Mesenchymal stem cell (in vitro differentiated cells and primary cell): ENCODE measurements around the gene TAS2R41.

Experiments
- DNase-seq: peaks from one replicate; pipeline ENCODE4 v3.0.0-alpha.2; 2013
- H2AFZ ChIP-seq: one replicate; pipeline ENCODE4 v1.6.1; 2013; ENCODE audit warnings: low read depth, mild to moderate bottlenecking, control low read depth, inconsistent platforms, low read length, moderate library complexity
- H2AK5ac ChIP-seq: 2 replicates; pipeline ENCODE4 v1.6.1; 2013; ENCODE audit warnings: low read length, moderate library complexity, mild to moderate bottlenecking, inconsistent platforms; ENCODE audit not compliant: severe bottlenecking
- H2BK120ac ChIP-seq: one replicate; pipeline ENCODE4 v1.6.1; 2013; ENCODE audit warnings: low read depth, mild to moderate bottlenecking, inconsistent platforms, low read length, moderate library complexity
- H2BK12ac ChIP-seq, 2 experiments: one replicate each; pipeline ENCODE4 v1.6.1; 2013; ENCODE audit warnings: inconsistent platforms in 2 of 2, low read length in 2 of 2, mild to moderate bottlenecking in 2 of 2, moderate library complexity in 2 of 2, control low read depth in 1 of 2
- H2BK15ac ChIP-seq: one replicate; pipeline ENCODE4 v1.6.1; 2013; ENCODE audit warnings: mild to moderate bottlenecking, low read depth, inconsistent platforms; ENCODE audit not compliant: poor library complexity, severe bottlenecking
- H2BK5ac ChIP-seq: 2 replicates; pipeline ENCODE4 v1.6.1; 2013; ENCODE audit warnings: low read depth, mild to moderate bottlenecking, low read length, control low read depth, inconsistent platforms; ENCODE audit not compliant: poor library complexity, severe bottlenecking
- H3K14ac ChIP-seq, 2 experiments: one replicate each; pipeline ENCODE4 v1.6.1; 2013; ENCODE audit warnings: inconsistent platforms in 2 of 2, low read length in 2 of 2, control low read depth in 1 of 2, mild to moderate bottlenecking in 1 of 2, moderate library complexity in 1 of 2
- H3K18ac ChIP-seq, 2 experiments: one replicate each; pipeline ENCODE4 v1.6.1; 2013; ENCODE audit warnings: inconsistent platforms in 2 of 2, low read length in 2 of 2, control low read depth in 1 of 2, low read depth in 1 of 2, mild to moderate bottlenecking in 1 of 2
- H3K23ac ChIP-seq, 2 experiments: one replicate each; pipeline ENCODE4 v1.6.1; 2013; ENCODE audit warnings: inconsistent platforms in 2 of 2, low read length in 2 of 2, mild to moderate bottlenecking in 2 of 2, moderate library complexity in 2 of 2, control low read depth in 1 of 2
- H3K27ac ChIP-seq: 2 replicates; pipeline ENCODE4 v1.5.1; 2013; ENCODE audit warnings: mild to moderate bottlenecking, moderate library complexity, low read length, control low read depth, inconsistent platforms; ENCODE audit not compliant: poor library complexity, severe bottlenecking
- H3K27me3 ChIP-seq, 2 experiments: 2 replicates each; pipeline versions ENCODE4 v1.6.1 to v1.7.0; 2013; ENCODE audit warnings: low read length in 2 of 2, mild to moderate bottlenecking in 2 of 2, moderate library complexity in 2 of 2, control low read depth in 1 of 2, inconsistent platforms in 1 of 2; ENCODE audit not compliant: control insufficient read depth in 1 of 2, insufficient read depth in 1 of 2
- H3K36me3 ChIP-seq, 2 experiments: 2 replicates each; pipeline versions ENCODE4 v1.6.1 to v1.7.0; 2013; ENCODE audit warnings: low read length in 2 of 2, control low read depth in 1 of 2, inconsistent platforms in 1 of 2, low read depth in 1 of 2, mild to moderate bottlenecking in 1 of 2; ENCODE audit not compliant: insufficient read depth in 2 of 2, control insufficient read depth in 1 of 2
- H3K4ac ChIP-seq, 2 experiments: one replicate each; pipeline ENCODE4 v1.6.1; 2013; ENCODE audit warnings: inconsistent platforms in 2 of 2, low read length in 2 of 2, mild to moderate bottlenecking in 2 of 2, moderate library complexity in 2 of 2, control low read depth in 1 of 2, low read depth in 1 of 2
- H3K4me1 ChIP-seq: 2 replicates; pipeline ENCODE4 v1.6.1; 2013; ENCODE audit warnings: low read depth, low read length, control low read depth; ENCODE audit not compliant: control insufficient read depth, insufficient read depth
- H3K4me2 ChIP-seq: 2 replicates; pipeline ENCODE4 v1.6.1; 2013; ENCODE audit warnings: low read length, mild to moderate bottlenecking, inconsistent platforms; ENCODE audit not compliant: poor library complexity, severe bottlenecking
- H3K4me3 ChIP-seq, 2 experiments: 2 replicates each; pipeline versions ENCODE4 v1.5.1 to v1.7.0; 2013; ENCODE audit warnings: low read length in 2 of 2, mild to moderate bottlenecking in 2 of 2, control low read depth in 1 of 2, low read depth in 1 of 2; ENCODE audit not compliant: insufficient read depth in 1 of 2
- H3K79me1 ChIP-seq: replicated peaks from 2 replicates; pipeline ENCODE4 v1.6.1; 2013; ENCODE audit warnings: mild to moderate bottlenecking, control low read depth, low read length, inconsistent platforms; ENCODE audit not compliant: poor library complexity, severe bottlenecking
- H3K9ac ChIP-seq: 2 replicates; pipeline ENCODE4 v1.7.0; 2013; ENCODE audit warnings: mild to moderate bottlenecking, low read length, moderate library complexity
- H3K9me3 ChIP-seq: 2 replicates; pipeline ENCODE4 v1.7.0; 2013; ENCODE audit warnings: mild to moderate bottlenecking, low read length; ENCODE audit not compliant: control insufficient read depth
- H4K8ac ChIP-seq: one replicate; pipeline ENCODE4 v1.6.1; 2013; ENCODE audit warnings: inconsistent platforms, mild to moderate bottlenecking, low read length, moderate library complexity
- H4K91ac ChIP-seq: one replicate; pipeline ENCODE4 v1.6.1; 2013; ENCODE audit warnings: mild to moderate bottlenecking, low read length, inconsistent platforms
- WGBS: methylation state at CpG from one replicate; pipeline ENCODE4 v1.1.7; 2013; ENCODE audit warnings: mixed read lengths; 5-methylcytosine and 5-hydroxymethylcytosine counted together

TAS2R41 gene

GRCh38 chr7:143455942-143456341, 21.7 kb upstream of the TAS2R41 start:
- no peak overlapping the region for H3K4me2 ChIP-seq
- no peak overlapping the region for H4K91ac ChIP-seq
- no peak overlapping the region for H3K4me3 ChIP-seq
- 87% methylated on average over 3 of the region's 4 CpGs for WGBS
- H3K9ac ChIP-seq: no peak overlapping the region
- no peaks in the 10 kb centered on the region for H3K27me3 ChIP-seq
- no peak overlapping the region for H2BK12ac ChIP-seq
- no peak overlapping the region for H3K23ac ChIP-seq
- H2AFZ ChIP-seq: no peak overlapping the region
- H3K27ac ChIP-seq: no peak overlapping the region
- no peaks in the 10 kb centered on the region for H3K9me3 ChIP-seq
- H2BK120ac ChIP-seq: no peak overlapping the region
- H4K8ac ChIP-seq: no peak overlapping the region
- H3K79me1 ChIP-seq: no peaks in the 10 kb centered on the region
- H3K18ac ChIP-seq: no peak overlapping the region
- H3K4ac ChIP-seq: no peak overlapping the region
- H2BK15ac ChIP-seq: no peak overlapping the region
- H2BK5ac ChIP-seq: no peak overlapping the region
- DNase-seq: no peak
- H3K14ac ChIP-seq: no peak overlapping the region
- no peaks in the 10 kb centered on the region for H3K36me3 ChIP-seq
- H3K4me1 ChIP-seq: no peaks in the 10 kb centered on the region
- H2AK5ac ChIP-seq: no peak overlapping the region

- DNase-seq: no peak
- Histone ChIP-seq H2BK120ac (no peak overlapping the region), H2BK12ac (no peak overlapping the region), H3K79me1 (no peaks in the 10 kb centered on the region), H2BK5ac (no peak overlapping the region), H3K23ac (no peak overlapping the region), H3K36me3 (no peaks in the 10 kb centered on the region), H4K91ac (no peak overlapping the region), H3K27ac (no peak overlapping the region), H3K4me2 (no peak overlapping the region), H3K4ac (no peak overlapping the region), H4K8ac (no peak overlapping the region), H3K9me3 (peaks cover 5% of the 10 kb centered on the region), H2AFZ (no peak overlapping the region), H2AK5ac (no peak overlapping the region), H3K27me3 (no peaks in the 10 kb centered on the region), H3K18ac (no peak overlapping the region), H2BK15ac (no peak overlapping the region), H3K14ac (no peak overlapping the region), H3K4me3 (peak overlapping the region in 1 of 2 experiments; percentile 19), H3K9ac (peak overlapping the region; percentile 66), H3K4me1 (no peaks in the 10 kb centered on the region)
- 58% methylated on average over 3 of the region's 4 CpGs for WGBS
Measured at GRCh38 chr7:143456992-143457793, 20.5 kb upstream of the TAS2R41 start.

- no peaks in the 10 kb centered on the region for H3K4me1 ChIP-seq
- no peak overlapping the region for H3K4me3 ChIP-seq
- H3K4ac ChIP-seq: no peak overlapping the region
- H3K18ac ChIP-seq: no peak overlapping the region
- WGBS: 84% methylated on average over 3 of the region's 3 CpGs
- no peak overlapping the region for H2BK12ac ChIP-seq
- no peak for DNase-seq
- H3K9ac ChIP-seq: peak overlapping the region; percentile 66
- peaks cover 5% of the 10 kb centered on the region for H3K9me3 ChIP-seq
- no peaks in the 10 kb centered on the region for H3K27me3 ChIP-seq
- H3K36me3 ChIP-seq: no peaks in the 10 kb centered on the region
- H3K23ac ChIP-seq: no peak overlapping the region
- H4K8ac ChIP-seq: no peak overlapping the region
- no peak overlapping the region for H2AFZ ChIP-seq
- H3K79me1 ChIP-seq: no peaks in the 10 kb centered on the region
- H4K91ac ChIP-seq: no peak overlapping the region
- no peak overlapping the region for H2AK5ac ChIP-seq
- H3K27ac ChIP-seq: no peak overlapping the region
- H3K4me2 ChIP-seq: no peak overlapping the region
- H2BK120ac ChIP-seq: no peak overlapping the region
- no peak overlapping the region for H2BK15ac ChIP-seq
- H3K14ac ChIP-seq: no peak overlapping the region
- no peak overlapping the region for H2BK5ac ChIP-seq
Measured at GRCh38 chr7:143458263-143458662, 19.4 kb upstream of the TAS2R41 start.

- WGBS: 59% methylated on average over 2 of the region's 3 CpGs
- H3K27ac ChIP-seq: no peak overlapping the region
- DNase-seq: no peak
- no peaks in the 10 kb centered on the region for H3K36me3 ChIP-seq
- no peak overlapping the region for H2BK12ac ChIP-seq
- H3K4me3 ChIP-seq: no peak overlapping the region
- no peak overlapping the region for H4K91ac ChIP-seq
- H3K4ac ChIP-seq: no peak overlapping the region
- H3K14ac ChIP-seq: no peak overlapping the region
- no peak overlapping the region for H2BK15ac ChIP-seq
- H3K27me3 ChIP-seq: no peaks in the 10 kb centered on the region
- no peak overlapping the region for H3K18ac ChIP-seq
- no peak overlapping the region for H2AFZ ChIP-seq
- H2AK5ac ChIP-seq: no peak overlapping the region
- no peak overlapping the region for H2BK120ac ChIP-seq
- H3K4me1 ChIP-seq: no peaks in the 10 kb centered on the region
- peak overlapping the region; percentile 66 for H3K9ac ChIP-seq
- H3K4me2 ChIP-seq: no peak overlapping the region
- no peak overlapping the region for H3K23ac ChIP-seq
- no peak overlapping the region for H2BK5ac ChIP-seq
- H4K8ac ChIP-seq: no peak overlapping the region
- H3K9me3 ChIP-seq: peaks cover 5% of the 10 kb centered on the region
- no peaks in the 10 kb centered on the region for H3K79me1 ChIP-seq
Measured at GRCh38 chr7:143458681-143459080, 19.0 kb upstream of the TAS2R41 start.
